ENCODE measurements around the gene PDGFA. TPM values are rescaled to one million over a fixed set of nuclear protein-coding genes. Genes with fewer than 3 reads are reported as not detected.

Gene PDGFA
- total and polyA plus RNA-seq, 2 experiments from 2014 or later, result 4.7 to 8.4 TPM

DNA sequence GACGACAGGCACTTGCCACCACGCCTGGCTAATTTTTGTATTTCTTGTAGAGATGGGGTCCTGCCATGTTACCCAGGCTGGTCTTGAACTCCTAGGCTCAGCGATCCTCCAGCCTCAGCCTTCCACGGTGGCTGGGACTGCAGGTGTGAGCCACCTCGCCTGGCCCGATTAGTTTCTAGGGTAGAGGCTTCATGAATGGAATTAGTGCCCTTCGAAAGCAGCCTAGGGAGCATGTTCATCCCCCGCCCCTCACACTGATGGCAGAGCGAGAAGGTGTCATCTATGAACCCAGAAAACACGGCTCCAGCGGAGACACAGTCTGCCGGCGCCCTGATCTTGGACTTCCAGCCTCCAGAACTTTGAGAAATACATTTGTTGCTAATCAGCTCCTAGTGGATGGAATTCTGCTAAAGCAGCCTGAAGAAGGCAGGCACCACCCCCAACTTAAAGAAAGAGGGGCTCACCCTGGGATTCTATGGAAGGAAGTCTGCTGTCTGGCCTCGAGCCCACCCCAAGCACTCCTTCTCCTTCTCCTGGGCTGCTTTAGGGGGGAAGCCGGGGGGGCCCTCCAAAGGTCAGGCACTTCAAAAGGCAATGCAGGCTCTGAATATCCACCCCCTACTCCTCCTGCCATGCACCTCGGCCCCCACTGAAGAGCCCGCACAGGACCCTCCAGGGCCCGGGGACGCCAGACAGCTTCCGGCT, 10.1 kb downstream of the PDGFA start:
- Histone ChIP-seq H4K20me1 (ENCODE audit: insufficient read depth) (no peaks in the 10 kb centered on the region), H3K9ac (no peak overlapping the region), H2AFZ (no peak overlapping the region), H3K36me3 (ENCODE audit: low read depth) (no peaks in the 10 kb centered on the region), H3K4me3 (no peak overlapping the region), H3K9me2 (ENCODE audit: insufficient read depth) (no peaks in the 10 kb centered on the region), H3F3A (ENCODE audit: insufficient read depth) (no peaks in the 10 kb centered on the region), H3K27me3 (replicated peaks; ENCODE audit: insufficient read depth) (no peaks in the 10 kb centered on the region), H3K79me2 (ENCODE audit: insufficient read depth) (no peaks in the 10 kb centered on the region), H3K4me1 (ENCODE audit: insufficient read depth) (0 out of 2 replicates have a peak, but pooled peaks cover 7% of the 10 kb centered on the region), H3K9me3 (ENCODE audit: low read depth) (no peaks in the 10 kb centered on the region), H3K4me2 (ENCODE audit: unreplicated experiment) (no peak overlapping the region), H3K27ac (no peak overlapping the region)
- no peak for TF ChIP-seq EZH2 (IDR thresholded peaks at IDR 0.05; ENCODE audit: insufficient read depth, poor library complexity, severe bottlenecking)
- TF ChIP-seq EZH2phosphoT487 (IDR thresholded peaks at IDR 0.05; ENCODE audit: insufficient read depth, low read depth), result no peak
- DNase-seq, result no peak
- 85 to 90% methylated on average over 18 to 20 of the region's 20 CpGs for WGBS, 2 experiments (ENCODE audit: low coverage in 1 of 2, low lambda C conversion rate in 2 of 2, missing lambda C conversion rate in 2 of 2)
- in situ Hi-C loops (cut with MboI), result no loop called here

DNA sequence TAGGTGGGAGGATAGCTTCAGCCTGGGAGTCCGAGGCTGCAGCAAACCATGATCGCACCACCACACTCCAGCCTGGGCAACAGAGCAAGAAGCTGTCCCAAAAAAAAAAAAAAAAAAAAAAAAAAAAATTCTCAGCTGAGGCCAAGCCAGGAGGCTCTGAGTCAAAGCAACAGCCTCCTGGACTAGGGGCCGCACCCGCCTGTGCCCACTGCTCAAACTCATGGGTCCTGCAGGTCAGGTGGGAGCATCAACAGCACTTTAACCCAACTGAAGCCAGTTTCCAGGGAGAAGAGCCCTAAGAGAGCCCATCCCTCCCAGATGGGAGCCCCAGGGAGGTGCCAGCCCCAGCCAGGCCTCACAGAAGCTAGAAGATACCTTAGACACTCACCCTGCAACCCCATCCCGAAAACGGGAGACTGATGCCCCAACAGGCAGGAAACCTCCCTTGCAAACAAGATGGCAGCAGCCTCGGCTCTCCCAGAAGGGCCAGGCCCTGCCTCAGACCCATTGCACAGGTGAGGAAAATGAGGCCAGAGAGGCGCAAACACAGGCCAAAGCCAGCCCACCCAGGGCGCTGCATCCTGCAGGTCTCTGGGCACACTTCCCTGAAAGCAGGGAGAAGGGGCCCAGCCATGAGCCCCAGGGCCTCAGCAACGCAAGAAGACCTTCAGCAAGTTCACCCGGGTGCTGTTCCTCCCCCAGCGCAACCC, 11.0 kb downstream of the PDGFA start:
- Histone ChIP-seq H3K36me3 (ENCODE audit: low read depth) (no peaks in the 10 kb centered on the region), H3F3A (ENCODE audit: insufficient read depth) (no peaks in the 10 kb centered on the region), H3K27ac (no peak overlapping the region), H3K4me1 (ENCODE audit: insufficient read depth) (0 out of 2 replicates have a peak, but pooled peaks cover 2% of the 10 kb centered on the region), H3K9me3 (ENCODE audit: low read depth) (no peaks in the 10 kb centered on the region), H3K9ac (no peak overlapping the region), H3K4me3 (no peak overlapping the region), H3K27me3 (replicated peaks; ENCODE audit: insufficient read depth) (no peaks in the 10 kb centered on the region), H3K9me2 (ENCODE audit: insufficient read depth) (no peaks in the 10 kb centered on the region), H3K4me2 (ENCODE audit: unreplicated experiment) (no peak overlapping the region), H4K20me1 (ENCODE audit: insufficient read depth) (no peaks in the 10 kb centered on the region), H2AFZ (no peak overlapping the region), H3K79me2 (ENCODE audit: insufficient read depth) (no peaks in the 10 kb centered on the region)
- in situ Hi-C loops (cut with MboI), result no loop called here
- WGBS, 2 experiments (ENCODE audit: low coverage in 1 of 2, low lambda C conversion rate in 2 of 2, missing lambda C conversion rate in 2 of 2), result 83 to 86% methylated on average over 11 to 12 of the region's 12 CpGs
- no peak for DNase-seq
- TF ChIP-seq EZH2 (IDR thresholded peaks at IDR 0.05; ENCODE audit: insufficient read depth, poor library complexity, severe bottlenecking) (no peak), EZH2phosphoT487 (IDR thresholded peaks at IDR 0.05; ENCODE audit: insufficient read depth, low read depth) (no peak)

DNA sequence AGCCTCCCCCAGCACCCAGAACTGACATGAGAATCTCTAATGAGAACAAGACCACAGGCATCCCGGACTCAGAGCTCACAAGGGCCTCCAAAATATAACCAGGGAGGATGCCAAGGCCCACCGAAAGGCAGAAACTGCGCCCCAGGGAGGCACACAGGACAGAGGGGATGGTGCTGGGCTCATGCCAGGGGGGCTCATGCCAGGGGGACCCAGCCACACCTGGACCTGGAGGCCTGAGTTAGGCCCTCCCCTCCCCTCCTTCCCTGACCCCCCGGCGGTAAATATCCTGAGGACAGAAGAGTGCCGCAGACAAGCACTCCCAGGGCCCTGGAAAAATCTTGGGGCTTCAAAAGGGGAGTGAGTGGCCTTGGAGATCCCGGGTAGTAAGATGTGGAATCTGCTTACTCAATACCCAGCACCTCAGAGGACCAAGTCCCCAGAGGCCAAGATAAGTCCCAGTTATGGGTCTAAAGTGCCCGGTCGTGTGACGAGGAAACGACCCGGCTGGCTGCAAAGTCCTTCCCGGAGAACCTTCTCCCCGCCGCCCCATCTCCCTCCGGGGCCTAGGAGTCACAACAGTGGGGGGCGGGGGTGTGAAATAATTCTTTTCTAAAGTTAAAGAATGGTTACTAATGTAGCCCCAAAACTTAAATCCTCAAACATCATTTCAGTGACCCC, 11.9 kb downstream of the PDGFA start:
- no peaks in the 10 kb centered on the region for H3K79me2 ChIP-seq (ENCODE audit: insufficient read depth)
- H3K27ac ChIP-seq, result no peak overlapping the region
- DNase-seq, result no peak
- no peaks in the 10 kb centered on the region for H3K9me3 ChIP-seq (ENCODE audit: low read depth)
- H3K4me3 ChIP-seq, result no peak overlapping the region
- no peaks in the 10 kb centered on the region for H3F3A ChIP-seq (ENCODE audit: insufficient read depth)
- no peaks in the 10 kb centered on the region for H3K27me3 ChIP-seq (replicated peaks; ENCODE audit: insufficient read depth)
- no peak overlapping the region for H2AFZ ChIP-seq
- H4K20me1 ChIP-seq (ENCODE audit: insufficient read depth), result no peaks in the 10 kb centered on the region
- 92 to 94% methylated on average over 17 of the region's 17 CpGs for WGBS, 2 experiments (ENCODE audit: low coverage in 1 of 2, low lambda C conversion rate in 2 of 2, missing lambda C conversion rate in 2 of 2)
- H3K4me2 ChIP-seq (ENCODE audit: unreplicated experiment), result no peak overlapping the region
- no peak overlapping the region for H3K9ac ChIP-seq
- no peaks in the 10 kb centered on the region for H3K4me1 ChIP-seq (ENCODE audit: insufficient read depth)
- in situ Hi-C loops (cut with MboI), result no loop called here
- TF ChIP-seq EZH2phosphoT487 (IDR thresholded peaks at IDR 0.05; ENCODE audit: insufficient read depth, low read depth), result no peak
- TF ChIP-seq EZH2 (IDR thresholded peaks at IDR 0.05; ENCODE audit: insufficient read depth, poor library complexity, severe bottlenecking), result no peak
- no peaks in the 10 kb centered on the region for H3K36me3 ChIP-seq (ENCODE audit: low read depth)
- no peaks in the 10 kb centered on the region for H3K9me2 ChIP-seq (ENCODE audit: insufficient read depth)

DNA sequence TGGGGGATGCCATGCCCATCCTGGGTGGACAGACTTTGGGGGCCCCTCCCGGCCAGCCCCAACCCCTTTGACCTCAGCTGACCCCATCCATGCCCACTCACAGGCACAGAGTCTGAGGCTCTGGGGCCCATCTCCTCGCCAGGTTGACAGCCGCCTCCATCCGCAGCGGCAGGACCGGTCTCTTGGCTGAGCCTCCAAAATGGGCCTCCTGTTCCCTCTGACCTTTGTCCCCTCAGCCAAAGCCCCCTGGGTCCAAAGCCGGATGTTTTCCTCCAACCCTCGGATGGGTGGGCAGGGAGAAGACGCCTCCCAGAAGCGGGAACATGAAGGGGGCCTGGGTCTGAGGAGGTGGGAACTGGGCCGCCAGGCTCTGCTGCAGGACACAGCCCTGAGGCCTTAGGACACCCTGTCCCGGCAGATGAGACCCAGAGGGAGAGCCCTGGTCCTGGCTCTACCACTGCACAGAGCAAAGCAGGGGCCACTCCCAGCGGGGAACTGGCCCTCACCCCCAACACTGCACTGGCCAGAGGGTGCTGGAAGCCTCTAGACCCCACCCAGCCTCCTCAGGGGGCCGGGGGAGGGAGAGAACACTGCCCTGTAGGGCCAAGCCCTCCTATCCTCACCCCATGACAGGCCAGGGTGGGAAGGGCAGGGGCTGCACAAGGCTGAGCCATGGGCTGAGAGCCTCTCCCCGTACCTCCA, 12.6 kb downstream of the PDGFA start:
- Histone ChIP-seq H4K20me1 (ENCODE audit: insufficient read depth) (no peaks in the 10 kb centered on the region), H3K27me3 (replicated peaks; ENCODE audit: insufficient read depth) (no peaks in the 10 kb centered on the region), H3K9ac (no peak overlapping the region), H3K4me1 (ENCODE audit: insufficient read depth) (no peaks in the 10 kb centered on the region), H3K4me2 (ENCODE audit: unreplicated experiment) (no peak overlapping the region), H2AFZ (no peak overlapping the region), H3K4me3 (no peak overlapping the region), H3K79me2 (ENCODE audit: insufficient read depth) (no peaks in the 10 kb centered on the region), H3F3A (ENCODE audit: insufficient read depth) (no peaks in the 10 kb centered on the region), H3K9me2 (ENCODE audit: insufficient read depth) (no peaks in the 10 kb centered on the region), H3K27ac (no peak overlapping the region), H3K36me3 (ENCODE audit: low read depth) (no peaks in the 10 kb centered on the region), H3K9me3 (ENCODE audit: low read depth) (no peaks in the 10 kb centered on the region)
- no peak for DNase-seq
- no peak for TF ChIP-seq EZH2 (IDR thresholded peaks at IDR 0.05; ENCODE audit: insufficient read depth, poor library complexity, severe bottlenecking)
- no peak for TF ChIP-seq EZH2phosphoT487 (IDR thresholded peaks at IDR 0.05; ENCODE audit: insufficient read depth, low read depth)
- in situ Hi-C loops (cut with MboI), result no loop called here
- WGBS, 2 experiments (ENCODE audit: low coverage in 1 of 2, low lambda C conversion rate in 2 of 2, missing lambda C conversion rate in 2 of 2), result 70 to 86% methylated on average over 10 to 13 of the region's 15 CpGs

All from GM23248 (cell line).